SK-N-SH (cell line): ENCODE data around the gene SH3D19. TPM values are rescaled to one million over a fixed set of nuclear protein-coding genes. Genes with fewer than 3 reads are reported as not detected.

ENCODE experiments used
- CTCF ChIA-PET: fragments of 300-600, 350-600 bp; formaldehyde crosslinking; extraction: SDS; loops from one replicate; lab custom pipeline; 2021; lab: Yijun Ruan, JAX
- POLR2A ChIA-PET: fragments of 350-600 bp; sonication (Branson Sonifier 250); formaldehyde crosslinking; extraction: SDS; loops from one replicate; lab custom pipeline; 2020; ENCODE audit warnings: antibody characterized with exemption, inconsistent platforms; lab: Yijun Ruan, JAX
- DNase-seq: peaks from one replicate; pipeline ENCODE4 v3.0.0; 2012
- H2AFZ ChIP-seq: fragments of 200-600 bp; sonication (generic); 2 replicates; pipeline ENCODE4 v1.8.1; 2016; ENCODE audit warnings: antibody characterized with exemption, mild to moderate bottlenecking, low read depth
- H3F3A ChIP-seq: fragments of 200-600 bp; sonication (generic); replicated peaks from 2 replicates; pipeline ENCODE3; 2016; ENCODE audit warnings: antibody characterized with exemption, mild to moderate bottlenecking; ENCODE audit not compliant: insufficient read depth
- H3K27ac ChIP-seq, 2 experiments: fragments of 200-500 bp in 1 of 2; fragments of 200-600 bp in 1 of 2; sonication (Bioruptor generic) in 1 of 2; sonication (generic), shearing (Covaris generic) in 1 of 2; 2 replicates each; pipeline versions ENCODE4 v1.5.1 to v1.6.1; 2014 to 2016; ENCODE audit warnings: low read depth in 2 of 2, inconsistent platforms in 1 of 2, low read length in 1 of 2, mild to moderate bottlenecking in 1 of 2, mixed read lengths in 1 of 2
- H3K27me3 ChIP-seq: fragments of 200-600 bp; sonication (generic), shearing (Covaris generic); 2 replicates; pipeline ENCODE4 v1.6.1; 2016; ENCODE audit warnings: mixed run types; ENCODE audit not compliant: insufficient read depth
- H3K36me3 ChIP-seq, 2 experiments: fragments of 200-500 bp in 1 of 2; fragments of 200-600 bp in 1 of 2; sonication (Bioruptor generic) in 1 of 2; sonication (generic) in 1 of 2; replicated peaks in 1 of 2; 2 replicates each; pipeline versions ENCODE3 to v1.5.1; 2014 to 2016; ENCODE audit warnings: low read length in 1 of 2, mild to moderate bottlenecking in 1 of 2; ENCODE audit not compliant: insufficient read depth in 2 of 2, control insufficient read depth in 1 of 2
- H3K4me1 ChIP-seq, 2 experiments: fragments of 200-500 bp in 1 of 2; fragments of 200-600 bp in 1 of 2; sonication (Bioruptor generic) in 1 of 2; sonication (generic), shearing (Covaris generic) in 1 of 2; 2 replicates each; pipeline versions ENCODE4 v1.5.1 to v1.6.1; 2014 to 2016; ENCODE audit warnings: low read depth in 1 of 2, low read length in 1 of 2, mixed run types in 1 of 2; ENCODE audit not compliant: insufficient read depth in 2 of 2, control insufficient read depth in 1 of 2
- H3K4me2 ChIP-seq: fragments of 200-600 bp; sonication (generic), shearing (Covaris generic); 2 replicates; pipeline ENCODE4 v1.6.1; 2017; ENCODE audit warnings: mixed run types
- H3K4me3 ChIP-seq, 2 experiments: fragments of 200-500 bp in 1 of 2; fragments of 200-600 bp in 1 of 2; sonication (Bioruptor generic) in 1 of 2; sonication (generic), shearing (Covaris generic) in 1 of 2; 2 replicates each; pipeline versions ENCODE4 v1.5.1 to v1.8.1; 2014 to 2016; ENCODE audit warnings: low read depth in 2 of 2, inconsistent platforms in 1 of 2, low read length in 1 of 2, mild to moderate bottlenecking in 1 of 2, mixed read lengths in 1 of 2, moderate library complexity in 1 of 2
- H3K79me2 ChIP-seq: fragments of 200-600 bp; sonication (generic); 2 replicates; pipeline ENCODE4 v1.8.1; 2017; ENCODE audit warnings: mild to moderate bottlenecking; ENCODE audit not compliant: insufficient read depth
- H3K9ac ChIP-seq: fragments of 200-600 bp; sonication (generic); 2 replicates; pipeline ENCODE4 v1.6.1; 2017; ENCODE audit warnings: mixed run types
- H3K9me2 ChIP-seq: fragments of 200-600 bp; sonication (generic); 2 replicates; pipeline ENCODE4 v1.6.1; 2017; ENCODE audit warnings: mixed run types
- H3K9me3 ChIP-seq: fragments of 200-600 bp; sonication (generic); 2 replicates; pipeline ENCODE4 v1.6.1; 2017; ENCODE audit warnings: mixed run types, mild to moderate bottlenecking, moderate library complexity
- H4K20me1 ChIP-seq: fragments of 200-600 bp; sonication (generic); 2 replicates; pipeline ENCODE4 v1.6.1; 2017; ENCODE audit warnings: mild to moderate bottlenecking, mixed run types; ENCODE audit not compliant: insufficient read depth
- CTCF ChIP-seq: fragments of 200-600 bp; sonication (generic); IDR thresholded peaks from 2 replicates; pipeline ENCODE4 v1.6.1; 2017; ENCODE audit warnings: antibody characterized with exemption, mild to moderate bottlenecking, moderate library complexity
- FOXM1 ChIP-seq: IDR thresholded peaks from 2 replicates; pipeline ENCODE4 v1.4.0; 2012; ENCODE audit warnings: low read depth, mild to moderate bottlenecking
- GABPA ChIP-seq: IDR thresholded peaks from 2 replicates; pipeline ENCODE4 v1.4.0; 2012; ENCODE audit warnings: low read depth, mild to moderate bottlenecking
- GATA2 ChIP-seq: sonication (generic); formaldehyde crosslinking; IDR thresholded peaks from 2 replicates; pipeline ENCODE4 v1.5.0; 2020; ENCODE audit warnings: mild to moderate bottlenecking, missing genetic modification reagents
- JUND ChIP-seq: IDR thresholded peaks from 2 replicates; pipeline ENCODE4 v1.4.0; 2012
- MAX ChIP-seq: IDR thresholded peaks from 2 replicates; pipeline ENCODE4 v1.4.0; 2012; ENCODE audit warnings: low read depth
- NFIC ChIP-seq: IDR thresholded peaks from 2 replicates; pipeline ENCODE4 v1.4.0; 2012; ENCODE audit warnings: borderline replicate concordance
- RAD21 ChIP-seq: IDR thresholded peaks from 2 replicates; pipeline ENCODE4 v1.6.1; 2012; ENCODE audit warnings: mild to moderate bottlenecking, low read length
- REST ChIP-seq: IDR thresholded peaks from 2 replicates; pipeline ENCODE4 v1.6.1; 2012; ENCODE audit warnings: mild to moderate bottlenecking, low read depth, low read length, moderate library complexity
- RFX5 ChIP-seq: IDR thresholded peaks from 2 replicates; pipeline ENCODE4 v1.6.1; 2012; ENCODE audit warnings: mild to moderate bottlenecking, improper control_type of control experiment, low read length
- SIN3A ChIP-seq: IDR thresholded peaks from 2 replicates; pipeline ENCODE4 v1.6.1; 2012; ENCODE audit warnings: low read depth, mild to moderate bottlenecking, low read length, moderate library complexity, borderline replicate concordance
- TCF12 ChIP-seq: IDR thresholded peaks from 2 replicates; pipeline ENCODE4 v1.4.0; 2012
- TEAD4 ChIP-seq: IDR thresholded peaks from 2 replicates; pipeline ENCODE4 v1.4.0; 2012; ENCODE audit warnings: mild to moderate bottlenecking, borderline replicate concordance; ENCODE audit not compliant: insufficient read depth
- WGBS: methylation state at CpG from one replicate; pipeline ENCODE4 v1.1.6; 2017; ENCODE audit warnings: low lambda C conversion rate; 5-methylcytosine and 5-hydroxymethylcytosine counted together
- polyA plus RNA-seq, 3 experiments: library from polyadenylated mRNA; depleted of rRNA; stranded (reverse); fragments of >200 nt; gene quantifications; 2 replicates each; pipeline ENCODE4 v1.2.3, GENCODE V29; 2012

SH3D19 gene
- polyA plus RNA-seq, 1 of the 3 experiments (the other 2 are of a cell fraction) = 7.1 TPM

- no peak for DNase-seq
- H3K4me2 ChIP-seq = no peak overlapping the region
- H3K27me3 ChIP-seq = no peaks in the 10 kb centered on the region
- ChIA-PET POLR2A (no interaction called here), CTCF (interaction anchor here (1.3 to 3.0 kb wide), 3 partner anchors 10 to 378 kb away, joined by 4 to 15 read pairs (median 4); partner anchors contain the start of genes PRSS48 and RPS3A)
- no peaks in the 10 kb centered on the region for H3K9me2 ChIP-seq
- no peaks in the 10 kb centered on the region for H3K9me3 ChIP-seq
- no peak overlapping the region; a peak in 1 of 4 replicates for H3K27ac ChIP-seq
- 100% methylated on average over 1 of the region's 1 CpG for WGBS
- TF ChIP-seq CTCF (no peak), FOXM1 (no peak), TCF12 (no peak), REST (no peak), TEAD4 (no peak), NFIC (no peak), GATA2 (no peak)
- H3K4me1 ChIP-seq = peaks cover 7% of the 10 kb centered on the region in 2 experiments; a peak in 2 of 4 replicates
- H3K4me3 ChIP-seq = no peak overlapping the region
- peaks cover 7% of the 10 kb centered on the region for H3F3A ChIP-seq
- peaks cover 19% of the 10 kb centered on the region for H3K79me2 ChIP-seq
- H4K20me1 ChIP-seq = no peaks in the 10 kb centered on the region
- no peak overlapping the region for H3K9ac ChIP-seq
- peaks cover 0 to 2% of the 10 kb centered on the region in 2 experiments for H3K36me3 ChIP-seq
- no peak overlapping the region for H2AFZ ChIP-seq
Observed at GRCh38 chr4:151266497-151266896, 58.9 kb downstream of the SH3D19 start.

- H3K79me2 ChIP-seq = peaks cover 19% of the 10 kb centered on the region
- 100% methylated on average over 1 of the region's 2 CpGs for WGBS
Observed at GRCh38 chr4:151263455-151263854, 62.0 kb downstream of the SH3D19 start.

More at GRCh38 chr4:151263455-151263854, 62.0 kb downstream of the SH3D19 start:
- H2AFZ ChIP-seq = no peak overlapping the region
- peaks cover 7% of the 10 kb centered on the region in 2 experiments; a peak in 2 of 4 replicates for H3K4me1 ChIP-seq
- DNase-seq = no peak
- no peak overlapping the region for H3K4me2 ChIP-seq
- H3K4me3 ChIP-seq = no peak overlapping the region
- POLR2A ChIA-PET = no interaction called here
- TF ChIP-seq GABPA (no peak), RAD21 (no peak), FOXM1 (no peak), RFX5 (no peak), JUND (no peak), SIN3A (no peak), NFIC (no peak), CTCF (no peak), TCF12 (no peak), MAX (no peak)
- no peaks in the 10 kb centered on the region for H3K27me3 ChIP-seq
- CTCF ChIA-PET = interaction anchor here (0.7 to 1.3 kb wide), 3 partner anchors 13 to 341 kb away, joined by 3 read pairs; partner anchors contain the start of gene PRSS48
- no peak overlapping the region for H3K9ac ChIP-seq
- H3K27ac ChIP-seq = no peak overlapping the region
- no peaks in the 10 kb centered on the region for H3K9me3 ChIP-seq
- H3F3A ChIP-seq = peaks cover 7% of the 10 kb centered on the region
- no peaks in the 10 kb centered on the region for H3K36me3 ChIP-seq
- H3K9me2 ChIP-seq = no peaks in the 10 kb centered on the region
- H4K20me1 ChIP-seq = no peaks in the 10 kb centered on the region
